ENCODE data around the gene BRCA1.
"Not testable (repeated sequence)": the region's sequence is repeated elsewhere in the genome, so short reads cannot be mapped to it uniquely, and the experiment has no call there.

Gene BRCA1

GRCh38 chr17:43068570-43069367, 56.4 kb downstream of the BRCA1 start:
- no peak for TF ChIP-seq ZNF274 (IDR thresholded peaks at IDR 0.05; ENCODE audit: low read depth, low read length)
- no peak overlapping the region for H3K4me3 ChIP-seq (ENCODE audit: low read length)

GRCh38 chr17:43062984-43063638, 62.1 kb downstream of the BRCA1 start:
- no peak for TF ChIP-seq ZNF274 (IDR thresholded peaks at IDR 0.05; ENCODE audit: low read depth, low read length)
- H3K4me3 ChIP-seq (ENCODE audit: low read length) = no peak overlapping the region

GRCh38 chr17:43056051-43056450, 69.1 kb downstream of the BRCA1 start:
- TF ChIP-seq ZNF274 (IDR thresholded peaks at IDR 0.05; ENCODE audit: low read depth, low read length) = no peak
- no peak overlapping the region for H3K4me3 ChIP-seq (ENCODE audit: low read length)

DNA sequence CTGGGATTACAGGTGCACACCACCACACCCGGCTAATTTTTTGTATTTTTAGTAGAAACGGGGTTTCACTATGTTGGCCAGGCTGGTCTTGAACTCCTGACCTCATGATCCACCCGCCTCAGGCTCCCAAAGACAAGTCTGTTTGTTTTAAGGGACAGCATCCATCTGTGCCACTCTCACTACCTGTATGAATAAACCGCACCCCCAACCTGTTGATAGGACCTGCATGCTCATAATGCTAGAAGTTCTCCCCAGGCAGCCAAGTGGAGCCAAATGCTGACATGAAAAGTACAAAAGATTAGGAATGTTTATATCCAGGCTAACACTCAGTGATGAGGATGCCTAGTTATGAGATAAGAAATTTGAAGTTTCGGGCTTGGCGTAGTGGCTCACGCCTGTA, 72.2 kb downstream of the BRCA1 start:
- H3K4me3 ChIP-seq (ENCODE audit: low read length) = not testable (repeated sequence)

GRCh38 chr17:43051969-43052368, 73.2 kb downstream of the BRCA1 start:
- no peak for TF ChIP-seq ZNF274 (IDR thresholded peaks at IDR 0.05; ENCODE audit: low read depth, low read length)
- H3K4me3 ChIP-seq (ENCODE audit: low read length) = no peak overlapping the region

GRCh38 chr17:43044024-43044423, 81.1 kb downstream of the BRCA1 start:
- TF ChIP-seq ZNF274 (IDR thresholded peaks at IDR 0.05; ENCODE audit: low read depth, low read length) = no peak
- no peak overlapping the region for H3K4me3 ChIP-seq (ENCODE audit: low read length)

GRCh38 chr17:43043307-43043706, 81.9 kb downstream of the BRCA1 start:
- no peak overlapping the region for H3K4me3 ChIP-seq (ENCODE audit: low read length)
- no peak for TF ChIP-seq ZNF274 (IDR thresholded peaks at IDR 0.05; ENCODE audit: low read depth, low read length)

- TF ChIP-seq ZNF274 (IDR thresholded peaks at IDR 0.05; ENCODE audit: low read depth, low read length) = no peak
- no peak overlapping the region for H3K4me3 ChIP-seq (ENCODE audit: low read length)
Observed at GRCh38 chr17:43042025-43042628, 83.0 kb downstream of the BRCA1 start.

- H3K4me3 ChIP-seq (ENCODE audit: low read length) = no peak overlapping the region
- no peak for TF ChIP-seq ZNF274 (IDR thresholded peaks at IDR 0.05; ENCODE audit: low read depth, low read length)
Observed at GRCh38 chr17:43040655-43041054, 84.5 kb downstream of the BRCA1 start.

DNA sequence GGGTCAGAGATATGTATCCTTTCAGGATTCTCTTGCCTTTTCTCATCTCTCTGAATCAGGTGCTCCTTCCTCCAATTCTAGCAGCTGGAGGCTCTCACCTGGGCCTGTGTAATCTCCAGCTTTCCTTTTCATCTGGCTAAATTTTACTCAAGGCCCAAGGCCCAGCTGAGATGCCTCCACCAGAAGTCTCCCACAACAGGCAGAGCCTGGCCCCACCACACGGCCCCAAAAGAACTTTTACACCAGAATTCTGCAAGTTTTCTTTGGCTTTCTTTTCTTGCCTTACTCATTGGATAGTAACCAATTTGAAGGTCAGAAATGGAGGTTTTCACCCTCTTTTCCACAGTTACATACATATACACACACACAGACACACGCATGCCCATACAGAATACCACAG, 85.5 kb downstream of the BRCA1 start:
- H3K4me3 ChIP-seq (ENCODE audit: low read length) = no peak overlapping the region
- no peak for TF ChIP-seq ZNF274 (IDR thresholded peaks at IDR 0.05; ENCODE audit: low read depth, low read length)

- TF ChIP-seq ZNF274 (IDR thresholded peaks at IDR 0.05; ENCODE audit: low read depth, low read length) = no peak
- H3K4me3 ChIP-seq (ENCODE audit: low read length) = no peak overlapping the region
Observed at GRCh38 chr17:43034894-43035293, 90.3 kb downstream of the BRCA1 start.

DNA sequence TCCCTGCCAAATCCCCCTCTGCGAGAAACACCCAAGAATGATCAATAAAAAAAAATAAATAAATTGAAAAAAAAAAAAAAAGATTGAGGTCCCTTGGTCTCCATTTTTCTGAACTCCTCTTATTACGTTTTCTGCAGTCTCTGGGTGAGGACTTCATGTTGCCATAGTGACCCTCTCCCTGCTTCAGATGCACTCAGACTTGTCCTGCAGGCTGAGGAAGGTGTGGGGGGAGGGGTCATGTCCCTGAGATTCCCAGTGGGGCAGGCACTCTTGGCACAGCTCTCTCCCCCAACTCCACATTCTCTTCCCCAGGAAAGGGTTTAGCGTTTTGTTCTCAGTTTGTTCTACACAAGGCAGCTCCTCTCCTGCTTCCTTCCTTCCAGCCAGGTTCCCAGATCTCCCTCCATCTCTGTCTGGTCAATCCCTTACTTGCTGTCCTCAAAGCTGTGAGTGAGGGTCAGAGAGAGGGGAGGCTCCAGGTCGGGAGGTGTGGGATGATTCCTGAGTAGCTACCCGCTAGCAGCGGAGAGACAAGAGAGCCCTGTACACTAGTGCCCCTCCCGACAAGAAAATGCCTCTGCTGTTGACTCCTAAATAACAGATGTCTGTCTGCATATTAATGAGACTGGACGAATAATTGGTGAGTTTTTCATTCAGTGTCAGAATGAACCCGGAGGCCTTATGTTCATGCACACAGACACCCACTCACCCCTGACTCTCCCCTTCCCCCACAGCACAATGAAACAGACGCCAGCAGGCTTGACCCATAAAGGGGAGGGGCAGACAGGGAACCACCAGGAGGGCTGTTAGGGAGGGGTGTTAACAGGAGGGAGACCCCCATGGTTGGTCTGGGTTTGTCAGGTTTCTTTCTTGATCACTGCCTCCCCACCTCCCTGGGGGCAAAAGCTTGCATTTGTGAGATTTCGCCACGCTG, 90.9 kb downstream of the BRCA1 start:
- no peak overlapping the region for H3K4me3 ChIP-seq (ENCODE audit: low read length)

DNA sequence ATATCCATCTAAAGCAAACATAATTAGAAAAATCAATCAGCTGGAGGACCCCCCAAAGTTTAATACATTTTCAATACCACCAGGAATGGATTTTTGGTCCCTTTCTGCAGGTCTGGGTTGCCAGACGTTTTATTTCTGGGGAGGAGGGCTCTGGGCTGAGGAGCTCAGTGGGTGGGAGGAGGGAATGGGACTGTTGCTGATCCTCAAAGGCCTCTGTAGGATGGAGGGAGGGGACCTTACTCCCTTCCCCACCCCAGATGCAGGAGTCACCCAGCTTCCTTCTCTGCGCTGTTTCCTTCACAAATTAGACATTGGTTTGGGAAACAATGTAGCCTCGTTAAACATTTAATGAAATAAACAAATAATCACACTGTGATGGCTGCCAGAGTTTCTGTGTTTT, 93.5 kb downstream of the BRCA1 start:
- H3K4me3 ChIP-seq (ENCODE audit: low read length) = no peak overlapping the region
- TF ChIP-seq ZNF274 (IDR thresholded peaks at IDR 0.05; ENCODE audit: low read depth, low read length) = no peak

More for the DNA sequence above, 90.9 kb downstream of the BRCA1 start:
- TF ChIP-seq ZNF274 (IDR thresholded peaks at IDR 0.05; ENCODE audit: low read depth, low read length) = no peak

DNA sequence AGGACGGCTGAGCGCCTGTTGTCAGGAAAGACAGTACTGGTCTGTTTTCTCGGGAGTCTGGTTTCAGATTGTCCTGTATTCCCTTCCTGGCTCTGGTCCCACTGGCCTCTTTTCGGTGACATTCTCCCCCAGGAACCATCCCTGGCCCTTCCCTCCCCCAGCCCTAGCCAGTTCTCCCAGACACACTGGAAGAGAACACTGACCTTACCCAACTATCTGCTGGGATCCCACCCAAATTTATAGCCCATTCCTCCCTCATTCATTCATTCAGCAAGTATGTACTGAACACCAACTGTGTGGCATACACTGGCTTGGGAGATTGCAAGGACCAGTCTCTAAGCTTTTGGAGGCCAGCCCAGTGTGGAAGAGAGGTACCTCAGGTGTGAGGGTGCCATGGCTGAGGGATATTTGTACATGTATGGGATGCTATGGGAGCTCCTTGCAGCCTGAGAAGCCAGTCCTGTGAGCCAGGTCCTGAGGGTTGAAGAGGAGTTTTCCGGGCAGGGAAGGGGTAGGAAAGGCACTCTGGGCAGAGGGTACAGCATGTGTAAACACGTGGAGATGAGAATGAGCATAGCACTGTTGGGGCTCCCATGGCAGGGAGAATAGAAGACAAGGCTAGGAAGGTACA, 94.9 kb downstream of the BRCA1 start:
- no peak for TF ChIP-seq ZNF274 (IDR thresholded peaks at IDR 0.05; ENCODE audit: low read depth, low read length)
- H3K4me3 ChIP-seq (ENCODE audit: low read length) = no peak overlapping the region
